Umbilical cord (tissue), 2 donors: ENCODE data around the gene TSKU. TPM values are rescaled to one million over a fixed set of nuclear protein-coding genes. Genes with fewer than 3 reads are reported as not detected.

Source experiments
- DNase-seq: peaks from one replicate; pipeline ENCODE4 v3.0.0-alpha.2; 2015; ENCODE audit warnings: low spot score
- total RNA-seq: library from RNA; depleted of rRNA; stranded (reverse); fragments of >200 nt; gene quantifications from one replicate; pipeline ENCODE4 v1.2.3, GENCODE V29; 2014; ENCODE audit warnings: low replicate concordance; ENCODE audit not compliant: insufficient read depth

Gene TSKU
- total RNA-seq, 1 donor from 2014 or later: 13.5 TPM

DNA sequence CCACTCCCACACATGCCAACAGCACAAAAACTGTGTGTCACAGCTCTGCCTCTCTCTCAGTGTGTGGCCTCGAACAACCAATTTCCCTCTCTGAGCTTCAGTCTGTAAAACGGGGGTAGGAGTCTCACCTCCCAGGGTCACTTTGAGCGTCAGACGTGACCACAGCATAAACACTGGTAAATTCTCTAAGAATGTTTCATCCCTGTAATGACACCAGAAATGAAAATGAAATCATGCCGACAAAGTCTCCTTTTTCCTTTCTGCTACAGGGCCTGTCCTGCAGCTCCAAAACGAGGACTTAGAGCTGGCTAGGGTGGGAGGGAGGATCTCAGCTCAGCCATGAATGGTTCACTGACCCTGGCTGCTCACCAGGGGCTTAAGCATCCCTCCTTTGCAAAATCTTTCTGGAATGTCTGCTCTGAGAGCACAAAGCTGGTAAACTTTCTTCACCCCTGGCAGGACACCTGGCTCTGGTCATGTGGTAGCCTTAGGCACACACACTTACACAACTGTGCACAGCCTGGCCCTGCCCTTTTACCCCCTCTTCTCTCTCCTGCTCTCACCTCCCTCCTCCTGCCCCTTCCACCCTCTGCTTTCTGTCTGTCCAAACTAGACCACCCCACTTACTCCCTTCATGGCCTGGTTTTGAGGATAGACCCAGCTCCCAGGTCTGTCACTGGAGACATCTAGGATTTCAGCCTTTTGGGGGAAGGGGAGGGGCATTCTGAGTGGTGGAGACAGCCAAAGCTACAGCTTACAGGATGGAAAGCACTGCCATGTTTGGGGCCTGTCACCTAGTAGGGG lies 12.3 kb upstream of the TSKU start:
- peak; percentile 92 for DNase-seq

DNA sequence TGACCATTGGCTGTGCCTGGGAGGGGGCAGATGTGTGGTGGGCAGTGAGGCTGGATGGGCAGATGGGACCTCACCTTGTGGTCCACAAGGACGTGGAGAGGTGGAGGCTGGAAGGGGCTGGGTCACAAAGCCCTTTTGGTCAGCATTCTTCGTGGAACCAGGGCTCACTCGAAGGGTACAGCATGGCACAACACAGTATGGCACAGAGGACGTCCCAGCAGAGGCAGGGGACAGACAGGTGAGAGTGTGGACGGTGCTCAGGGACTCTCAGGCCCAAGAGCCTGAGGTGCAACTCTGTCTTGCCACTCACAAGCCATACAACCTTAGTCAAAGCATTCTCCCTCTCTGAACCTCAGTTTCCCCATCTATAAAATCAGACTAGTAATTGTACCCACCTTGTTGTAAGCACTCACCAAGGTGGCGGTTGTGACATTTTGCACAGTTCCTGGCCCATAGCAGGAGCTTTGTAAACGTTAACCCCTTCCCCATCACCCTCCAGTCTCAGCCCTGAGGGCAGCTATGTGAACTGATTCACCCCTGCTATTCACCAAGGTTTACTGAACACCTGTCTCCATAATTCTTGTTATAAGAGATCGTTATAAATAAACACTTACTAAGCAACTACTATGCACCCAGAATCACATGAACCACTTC lies 11.6 kb upstream of the TSKU start:
- DNase-seq: no peak

DNA sequence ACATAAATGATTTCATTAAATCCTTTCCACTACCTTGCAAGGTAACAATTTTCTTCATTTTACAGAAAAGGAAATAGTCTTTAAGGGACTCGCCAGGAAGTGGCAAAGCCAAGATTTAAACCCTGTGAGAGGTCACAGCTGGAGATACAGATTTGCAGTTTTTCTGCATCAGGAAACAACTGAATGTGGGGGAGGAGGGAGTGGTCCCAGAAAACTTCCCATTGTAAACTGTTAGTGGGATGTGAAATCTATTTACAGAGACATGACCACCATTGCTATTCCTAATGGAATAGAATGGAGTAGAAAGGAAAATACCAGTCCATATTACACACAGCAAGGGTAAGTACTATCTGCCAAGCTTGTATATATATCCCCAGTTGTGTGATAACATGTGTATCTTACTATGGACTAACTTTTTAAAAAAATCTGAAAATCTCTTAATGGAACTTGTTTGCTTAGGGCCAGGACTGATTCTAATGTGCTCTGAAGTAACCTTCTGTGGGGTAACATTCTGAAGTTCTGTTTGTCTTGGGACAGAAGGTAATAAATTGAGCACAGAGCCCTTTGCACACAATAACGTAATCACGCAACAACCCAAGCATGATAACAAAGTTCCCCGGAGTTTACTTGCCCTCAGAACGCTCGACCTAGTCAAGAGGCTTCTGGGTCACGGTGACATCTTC lies 10.9 kb upstream of the TSKU start:
- DNase-seq: no peak

DNA sequence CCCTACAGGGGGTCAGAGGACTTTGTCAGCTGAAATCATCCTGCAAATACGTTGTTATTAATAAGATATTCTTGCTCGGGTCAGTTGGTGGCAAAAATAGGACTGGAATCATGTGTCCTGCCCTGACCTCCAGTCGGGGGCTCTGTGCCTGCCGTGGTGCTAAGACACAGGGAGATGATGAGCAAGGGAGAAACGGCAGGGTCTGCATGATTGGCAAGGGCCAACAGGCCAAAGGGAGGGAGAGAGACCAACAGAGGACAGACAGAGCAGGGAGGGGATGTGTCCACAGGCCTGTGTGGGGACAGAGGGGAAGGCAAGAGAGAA lies 10.4 kb upstream of the TSKU start:
- no peak for DNase-seq

DNA sequence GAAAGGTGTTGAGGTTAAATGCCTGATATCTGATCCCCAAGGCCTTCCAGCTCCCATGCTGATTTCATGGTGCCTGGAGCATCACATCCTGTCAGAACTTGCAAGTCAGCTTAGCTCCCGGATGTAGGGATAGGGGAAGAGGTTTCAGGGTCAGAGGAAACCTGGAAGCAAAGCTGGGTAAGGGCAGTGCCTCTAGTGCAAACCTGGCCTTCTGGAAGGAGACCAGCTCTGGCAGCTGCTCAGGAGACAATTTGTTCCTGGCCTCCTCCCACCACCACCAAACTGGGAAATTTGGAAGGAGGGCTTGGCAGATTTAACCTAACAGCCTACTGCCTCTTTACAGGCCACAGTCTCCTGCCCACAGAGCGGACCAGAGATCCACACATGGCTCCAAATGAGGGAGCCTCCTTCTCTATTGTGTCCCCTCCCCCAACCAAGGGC lies 9.2 kb upstream of the TSKU start:
- DNase-seq: no peak

DNA sequence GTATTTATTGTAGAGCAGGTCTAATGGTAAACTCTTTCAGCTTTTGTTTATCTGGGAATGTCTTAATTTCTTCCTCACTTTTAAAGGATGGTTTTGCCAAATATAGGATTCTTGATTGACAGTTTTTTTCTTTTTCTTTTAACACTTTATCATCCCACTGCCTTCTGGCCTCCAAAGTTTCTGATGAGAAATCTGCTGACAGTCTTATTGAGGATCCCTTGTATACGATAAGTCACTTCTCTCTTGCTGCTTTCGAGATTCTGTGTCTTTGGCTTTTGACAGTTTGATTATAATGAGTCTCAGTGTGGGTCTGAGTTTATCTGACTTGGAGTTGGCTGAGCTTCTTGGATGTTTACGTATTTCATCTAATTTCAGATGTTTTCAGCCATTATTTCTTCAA lies 6.7 kb upstream of the TSKU start:
- no peak for DNase-seq

DNA sequence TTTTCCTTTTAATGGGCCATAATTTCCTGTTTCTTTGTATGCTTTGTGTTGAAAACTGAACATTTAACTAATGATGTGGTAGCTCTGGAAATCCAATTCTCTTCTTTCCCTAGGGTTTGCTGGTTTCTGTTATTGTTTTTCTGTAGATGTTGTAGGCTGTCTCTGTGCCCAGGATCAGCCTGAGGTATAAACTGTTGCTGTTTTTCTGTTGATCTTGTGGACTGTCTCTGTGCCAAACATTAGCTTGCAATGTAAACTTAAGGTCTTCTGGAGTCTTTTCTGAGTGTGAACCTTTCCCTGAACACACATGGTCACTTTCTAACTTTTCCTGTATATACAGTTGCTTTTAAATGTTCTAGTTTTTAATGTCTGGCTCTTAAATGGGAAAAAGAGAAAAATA lies 5.9 kb upstream of the TSKU start:
- no peak for DNase-seq

DNA sequence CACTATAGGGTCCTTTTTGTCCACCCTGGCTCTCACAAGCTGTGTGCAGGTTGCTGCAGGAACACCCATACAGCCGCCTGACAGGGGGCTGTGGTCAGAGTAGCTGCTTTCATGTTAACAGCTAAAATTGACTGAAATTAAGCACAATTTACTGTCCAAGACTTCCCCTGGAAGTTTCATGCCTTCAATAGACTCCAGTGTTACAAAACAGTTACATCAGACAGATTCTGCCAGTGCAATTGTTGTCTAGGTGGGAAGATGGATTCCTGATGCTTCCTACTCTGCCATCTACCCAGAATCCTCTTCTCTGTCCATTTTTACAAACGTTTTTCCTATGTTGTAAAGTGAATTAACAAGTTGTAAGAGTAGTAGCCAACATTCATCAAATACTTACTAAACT lies 5.3 kb upstream of the TSKU start:
- no peak for DNase-seq

DNA sequence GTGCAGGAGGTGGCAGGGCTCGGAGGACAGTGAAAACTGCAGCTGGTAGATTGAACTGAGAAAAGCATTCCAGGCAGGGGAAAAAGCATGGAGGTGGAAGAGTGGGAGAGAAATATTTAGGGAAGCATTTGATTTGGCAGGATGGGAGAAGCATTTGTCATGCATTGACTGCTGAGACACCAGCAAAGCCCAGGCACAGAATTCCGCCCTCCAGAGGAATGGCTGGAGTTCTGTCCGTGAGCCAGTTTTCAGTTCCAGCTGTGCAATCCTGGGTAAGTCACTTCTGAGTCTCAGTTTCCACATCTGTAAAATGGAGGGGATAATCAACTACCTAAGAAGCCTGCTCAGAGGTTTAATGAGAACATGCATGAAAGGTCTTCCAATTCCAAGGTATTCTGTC lies 4.3 kb upstream of the TSKU start:
- no peak for DNase-seq

DNA sequence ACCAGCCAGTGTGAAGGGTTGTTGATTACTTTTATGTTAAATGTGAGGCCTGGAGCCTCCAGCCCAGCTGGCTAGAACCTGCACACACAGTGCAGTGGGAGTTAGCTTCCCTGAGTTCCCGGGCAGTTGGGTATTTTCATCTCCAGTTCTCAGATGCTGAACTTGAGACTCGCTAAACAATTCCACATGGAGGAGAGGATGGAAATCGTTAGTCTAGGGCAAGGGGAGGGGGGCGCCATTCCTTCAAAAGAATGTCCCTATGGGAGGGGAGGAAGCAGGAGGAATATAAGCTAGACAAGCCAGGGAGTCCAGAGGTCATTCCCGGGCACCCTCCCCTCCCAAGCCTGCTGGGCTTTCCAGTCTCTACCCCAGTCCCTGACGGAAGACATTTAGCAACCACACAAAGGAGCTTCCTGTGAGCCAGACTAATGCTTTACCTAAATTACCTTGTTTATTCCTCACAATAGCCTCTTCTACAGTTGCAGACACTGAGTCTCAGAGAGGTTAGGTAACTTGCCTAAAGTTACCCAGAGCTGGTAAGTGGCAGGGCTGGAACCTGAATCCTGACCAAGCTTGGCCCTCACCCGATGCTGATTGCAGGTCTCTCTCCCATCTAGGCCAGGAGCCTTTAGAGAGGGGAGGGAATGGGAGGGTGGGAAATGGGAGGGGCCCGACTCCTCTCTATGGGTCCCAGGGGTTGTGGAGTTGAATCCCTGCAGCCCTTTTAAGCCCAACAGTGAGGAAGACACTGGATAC lies 1.9 kb upstream of the TSKU start:
- no peak for DNase-seq

DNA sequence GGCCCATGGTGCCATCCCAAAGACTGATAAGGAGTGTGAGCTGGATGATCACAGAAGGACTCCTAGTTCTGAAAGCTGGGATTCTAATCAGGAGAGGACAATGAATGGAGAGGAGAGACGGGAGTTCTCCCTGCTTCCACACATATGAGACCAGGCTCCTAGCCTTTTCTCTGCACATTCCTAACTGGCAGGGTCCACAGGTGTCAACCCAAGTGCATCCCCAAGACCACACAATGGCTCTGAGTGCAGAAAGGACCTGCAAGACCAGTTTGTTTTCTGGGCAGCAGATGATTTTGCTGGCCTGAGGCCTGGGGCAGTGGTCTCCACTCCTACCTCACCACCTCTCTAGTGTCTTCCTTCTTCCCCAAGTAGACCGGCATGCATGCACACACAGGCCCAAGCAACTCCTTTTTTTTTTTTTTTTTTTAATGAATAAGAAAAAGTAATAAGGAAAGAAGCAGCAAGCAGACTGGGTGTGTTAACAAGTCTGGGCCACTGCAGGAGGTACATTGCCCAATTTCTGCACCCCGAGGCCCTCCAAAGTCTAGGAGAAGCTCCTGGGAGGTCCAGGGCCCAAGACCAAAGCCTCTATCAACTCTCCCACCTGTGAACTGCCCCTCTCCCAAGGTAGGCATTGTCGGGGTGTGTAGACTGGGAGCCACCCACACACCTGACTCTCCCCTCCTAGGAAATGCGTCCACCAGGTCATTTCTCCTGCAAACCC lies 1.2 kb upstream of the TSKU start:
- no peak for DNase-seq

DNA sequence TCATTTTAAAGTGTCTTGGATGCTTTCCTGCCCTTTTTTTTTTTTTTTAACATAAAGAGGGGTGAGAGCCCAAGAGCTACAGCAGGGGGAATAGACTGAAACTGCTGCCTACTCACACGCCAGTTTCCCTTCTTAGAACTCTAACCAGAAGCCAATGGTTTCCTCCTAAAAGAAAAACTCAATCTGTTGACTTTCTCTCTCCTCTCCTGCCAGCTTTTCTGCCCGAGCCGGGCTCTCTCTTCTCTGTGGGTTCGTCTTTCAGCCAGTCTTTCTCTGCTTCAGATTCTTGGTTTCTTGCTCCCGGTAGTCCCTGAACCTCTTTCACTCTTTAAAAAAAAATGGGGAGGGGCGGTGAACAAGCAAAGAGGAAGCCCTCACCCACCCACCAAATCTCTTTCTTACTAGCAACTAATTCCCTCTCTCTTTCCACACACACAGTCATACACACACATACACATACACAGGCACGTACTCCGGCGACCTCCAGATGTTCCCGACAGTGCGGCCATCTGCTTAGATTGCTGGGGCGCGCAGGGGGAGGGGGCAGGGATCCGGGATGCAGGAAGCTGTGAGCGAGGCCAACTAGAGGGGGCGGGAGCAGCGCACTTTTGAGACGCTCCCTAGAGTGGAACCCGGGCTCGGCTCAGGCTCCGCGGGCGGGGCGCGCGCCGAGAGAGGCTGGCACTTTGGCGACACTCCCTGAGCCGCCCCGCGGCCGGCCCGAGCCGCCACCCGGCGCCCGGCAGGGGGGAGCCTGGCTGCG lies 444 bp upstream of the TSKU start:
- peak; percentile 98 for DNase-seq

DNA sequence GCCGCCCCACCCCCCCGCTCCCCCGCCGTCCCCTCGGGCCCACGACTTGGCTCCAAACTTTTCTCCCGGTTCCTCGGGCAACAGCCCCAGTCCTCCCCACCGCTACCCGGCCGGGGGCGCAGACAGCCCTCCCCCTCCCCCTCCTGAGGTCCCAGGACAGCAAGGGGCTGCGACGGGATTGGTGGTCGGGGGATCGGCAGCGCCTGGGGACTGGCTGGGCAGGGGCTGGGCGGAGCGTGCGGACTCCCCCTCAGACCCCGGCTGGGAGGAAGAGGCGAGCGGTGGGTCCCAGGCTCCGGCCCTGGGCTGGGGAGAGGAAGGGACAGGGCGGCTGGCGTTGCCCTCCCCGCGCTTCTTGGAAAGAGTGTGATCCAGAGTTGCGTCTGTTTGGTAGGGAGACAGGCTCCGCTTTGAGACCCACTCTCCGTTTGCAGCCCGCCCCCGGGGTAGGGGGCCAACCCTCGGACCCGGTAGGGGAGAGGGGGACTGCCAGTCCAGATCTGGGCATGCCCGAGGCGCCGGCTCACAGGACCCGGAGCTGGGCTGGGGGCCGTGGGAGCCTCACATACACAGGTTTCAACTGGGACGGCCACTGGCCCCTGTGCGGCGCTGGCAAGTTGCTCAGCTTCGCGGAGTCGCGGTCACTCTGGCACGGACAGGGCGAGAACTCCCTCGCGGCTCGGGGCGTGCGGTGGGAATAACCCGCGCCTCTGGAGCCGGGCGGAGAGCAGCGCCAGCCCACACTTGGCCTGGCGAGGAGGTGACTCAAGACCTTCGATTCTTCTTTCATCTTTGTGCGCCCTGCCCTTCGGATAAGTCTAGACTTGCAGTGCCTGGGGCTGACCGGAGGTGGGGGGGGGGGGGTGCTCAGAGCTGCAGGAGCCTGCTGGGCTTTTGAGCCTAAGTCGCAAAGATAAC lies 999 bp downstream of the TSKU start:
- peak; percentile 91 for DNase-seq

DNA sequence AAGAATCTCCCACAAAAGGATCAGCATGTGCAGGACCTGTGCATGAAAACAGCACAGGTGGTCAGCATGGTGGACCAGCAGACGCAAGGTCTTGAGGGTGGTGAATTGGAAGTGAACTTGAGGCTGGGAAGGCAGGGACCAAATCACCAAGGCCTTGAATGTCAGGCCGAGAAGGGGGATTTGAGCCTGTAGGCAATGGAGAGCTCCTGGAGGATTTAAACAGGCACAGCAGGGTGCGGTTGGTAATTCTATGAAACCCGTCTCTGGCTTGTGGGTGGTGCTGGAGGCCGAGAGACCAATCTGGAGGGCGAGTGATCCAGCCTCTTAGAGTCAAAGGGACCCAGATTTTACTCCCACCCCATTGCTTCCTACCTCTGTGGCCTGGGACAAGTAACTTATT lies 2.4 kb downstream of the TSKU start:
- no peak for DNase-seq

DNA sequence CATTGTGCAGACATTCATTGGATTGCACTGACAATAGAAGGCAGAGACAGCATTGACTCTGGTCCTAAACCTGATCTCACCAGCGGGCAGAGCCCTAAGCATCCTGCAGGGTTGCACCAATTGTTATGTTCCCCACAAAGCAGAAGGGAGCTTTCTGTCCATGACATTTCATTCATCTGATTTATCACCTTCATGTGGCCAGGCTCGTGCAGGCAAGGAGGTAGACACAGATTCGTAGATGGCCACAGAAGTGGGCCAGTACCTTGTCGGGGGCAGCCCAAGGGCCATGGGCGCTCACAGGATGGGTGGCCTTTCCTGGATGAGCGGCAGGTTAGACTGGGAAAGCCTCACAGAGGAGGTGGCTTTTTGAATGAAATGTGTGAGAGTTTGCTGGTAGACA lies 2.9 kb downstream of the TSKU start:
- DNase-seq: no peak

DNA sequence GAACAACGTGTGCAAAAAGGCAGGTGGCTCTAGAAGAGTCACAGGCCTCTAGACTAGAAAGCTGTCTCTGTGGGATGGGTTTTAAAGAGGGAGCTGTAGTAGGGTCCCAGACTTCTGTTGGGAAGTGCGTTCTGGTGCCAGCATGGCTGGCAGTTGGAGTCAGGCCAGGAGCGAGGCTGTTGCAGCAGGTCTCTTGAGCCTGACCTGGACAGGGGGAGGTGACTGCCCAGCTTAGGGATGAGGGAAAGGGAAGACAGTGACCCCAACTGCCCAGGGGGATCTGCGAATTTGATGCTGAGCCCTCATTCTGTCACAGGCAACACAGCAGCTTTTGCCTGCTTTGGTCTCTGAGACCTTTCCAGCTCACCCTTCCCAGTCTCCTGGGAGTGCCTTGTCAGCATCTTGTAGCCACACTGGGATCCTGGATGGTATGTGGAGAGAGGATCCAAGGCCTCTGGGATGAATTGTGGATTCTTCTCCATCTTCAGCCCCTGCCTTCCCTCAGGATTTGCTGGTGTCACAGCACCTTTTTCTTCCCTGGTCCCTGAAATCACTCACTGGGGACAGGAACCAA lies 3.4 kb downstream of the TSKU start:
- no peak for DNase-seq

DNA sequence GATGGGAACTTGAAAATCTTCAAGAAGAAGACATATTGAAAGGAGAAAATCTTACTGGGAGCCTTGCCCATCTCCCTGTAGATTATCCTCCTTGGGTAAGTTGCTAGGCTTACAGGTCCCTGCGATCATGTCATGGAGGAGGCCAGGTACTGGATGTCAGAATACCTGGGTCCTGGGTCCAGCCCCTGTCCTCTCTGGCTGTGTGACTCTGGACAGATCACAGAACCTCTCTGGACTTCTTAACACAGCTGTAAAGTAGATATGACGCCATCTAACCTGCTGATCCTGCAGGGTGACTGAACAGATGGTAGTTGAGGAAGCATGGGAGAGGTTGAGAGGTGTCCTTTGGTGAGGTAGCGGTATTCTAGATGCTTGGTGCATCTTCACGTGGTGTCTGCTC lies 4.1 kb downstream of the TSKU start:
- DNase-seq: no peak

DNA sequence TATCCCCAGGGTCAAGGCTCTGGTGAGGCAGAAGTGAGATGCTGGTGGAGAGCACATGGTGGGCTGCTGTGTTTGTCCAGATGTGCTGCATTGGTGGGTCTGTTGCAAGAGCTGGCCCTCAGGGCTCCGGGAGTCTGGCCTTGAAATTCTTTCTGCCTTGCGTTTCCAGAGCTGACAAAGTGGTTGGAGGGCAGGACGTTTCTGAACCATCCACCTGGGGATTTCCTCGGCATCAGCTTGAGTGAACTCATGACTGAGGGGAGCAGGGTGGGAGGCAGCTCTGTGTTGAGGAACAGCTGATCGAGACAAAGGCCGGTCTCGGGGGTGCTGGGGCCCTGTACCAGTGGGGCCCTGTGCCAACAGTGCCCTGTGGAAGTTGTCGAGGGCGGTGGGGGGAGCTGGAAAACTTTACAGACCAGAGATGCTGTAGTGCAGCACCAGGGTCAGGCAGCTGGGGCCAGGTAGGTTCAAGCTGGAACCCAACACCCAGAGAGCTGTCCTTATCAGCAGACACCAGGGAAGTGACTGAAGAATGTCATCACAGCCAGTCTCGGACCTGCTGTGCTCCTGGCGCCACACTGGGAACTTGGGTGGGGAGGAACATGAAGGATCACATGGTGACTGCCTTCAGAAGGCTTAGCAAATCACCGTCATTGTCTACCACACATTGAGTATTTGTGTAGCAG lies 4.9 kb downstream of the TSKU start:
- DNase-seq: no peak
